ENCODE measurements around the gene LRIT3.

GRCh38 chr4:109850601-109851000 lies 2.7 kb downstream of the LRIT3 start:
- TF ChIP-seq EZH2 (IDR thresholded peaks at IDR 0.05; ENCODE audit: borderline replicate concordance, low read depth, low read length, poor library complexity, severe bottlenecking) (no peak), CTCF (conservative IDR thresholded peaks at IDR 0.05; ENCODE audit: low read depth, low read length) (no peak)
